ENCODE results near the gene ACBD4.

DNA sequence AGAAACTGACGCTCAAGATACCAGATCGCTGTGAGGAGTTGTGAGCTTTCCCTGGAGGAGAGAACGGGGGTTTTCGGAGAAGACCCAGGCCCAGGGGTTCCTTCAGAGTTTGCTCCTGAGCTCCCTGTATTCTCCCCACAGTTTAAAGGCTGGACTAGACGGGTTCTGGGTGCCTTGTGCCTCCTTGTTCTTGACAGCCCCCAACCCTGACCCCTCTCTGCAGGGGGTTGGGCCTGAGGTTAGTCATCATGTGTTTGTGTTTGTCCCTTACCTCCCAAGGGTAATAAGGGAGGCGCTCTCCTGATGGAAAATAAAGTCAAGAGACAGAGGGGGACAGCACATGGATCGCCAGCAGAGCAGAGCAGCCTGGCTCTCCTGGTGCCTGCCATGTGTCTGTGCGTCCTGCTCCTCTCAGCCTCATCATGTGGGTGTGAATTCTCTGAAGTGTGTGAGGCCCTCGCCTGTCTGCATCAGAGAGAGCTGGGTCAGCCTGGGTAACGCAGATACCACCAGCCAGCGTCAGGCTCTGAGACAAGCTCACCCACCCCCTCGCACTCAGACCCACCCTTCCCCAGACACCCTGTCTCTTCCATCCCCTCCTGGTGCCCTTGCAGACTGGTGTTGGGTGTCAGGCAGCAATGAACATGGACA lies 34.9 kb downstream of the ACBD4 start:
- no peak for TF ChIP-seq EZH2 (IDR thresholded peaks at IDR 0.05; ENCODE audit: borderline replicate concordance, low read length)
- TF ChIP-seq, protein P1, sequence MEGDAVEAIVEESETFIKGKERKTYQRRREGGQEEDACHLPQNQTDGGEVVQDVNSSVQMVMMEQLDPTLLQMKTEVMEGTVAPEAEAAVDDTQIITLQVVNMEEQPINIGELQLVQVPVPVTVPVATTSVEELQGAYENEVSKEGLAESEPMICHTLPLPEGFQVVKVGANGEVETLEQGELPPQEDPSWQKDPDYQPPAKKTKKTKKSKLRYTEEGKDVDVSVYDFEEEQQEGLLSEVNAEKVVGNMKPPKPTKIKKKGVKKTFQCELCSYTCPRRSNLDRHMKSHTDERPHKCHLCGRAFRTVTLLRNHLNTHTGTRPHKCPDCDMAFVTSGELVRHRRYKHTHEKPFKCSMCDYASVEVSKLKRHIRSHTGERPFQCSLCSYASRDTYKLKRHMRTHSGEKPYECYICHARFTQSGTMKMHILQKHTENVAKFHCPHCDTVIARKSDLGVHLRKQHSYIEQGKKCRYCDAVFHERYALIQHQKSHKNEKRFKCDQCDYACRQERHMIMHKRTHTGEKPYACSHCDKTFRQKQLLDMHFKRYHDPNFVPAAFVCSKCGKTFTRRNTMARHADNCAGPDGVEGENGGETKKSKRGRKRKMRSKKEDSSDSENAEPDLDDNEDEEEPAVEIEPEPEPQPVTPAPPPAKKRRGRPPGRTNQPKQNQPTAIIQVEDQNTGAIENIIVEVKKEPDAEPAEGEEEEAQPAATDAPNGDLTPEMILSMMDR (IDR thresholded peaks at IDR 0.05; ENCODE audit: low read length): no peak
